Measurements from ENCODE around the gene ZNF736. TPM values are rescaled to one million over a fixed set of nuclear protein-coding genes. Genes with fewer than 3 reads are reported as not detected.

Gene ZNF736
- total RNA-seq, 1 donor from 2014 or later = not detected

GRCh38 chr7:64300641-64301405 is 12.9 kb upstream of the ZNF736 start:
- Mint-ChIP-seq H3K9me3 (peaks cover 20% of the 10 kb centered on the region), H3K27ac (no peak overlapping the region), H3K4me3 (no peak overlapping the region), H3K36me3 (no peaks in the 10 kb centered on the region), H3K4me1 (ENCODE audit: unreplicated experiment) (no peaks in the 10 kb centered on the region), H3K27me3 (no peaks in the 10 kb centered on the region)
- DNase-seq (ENCODE audit: extremely low spot score, unreplicated experiment) = peak; percentile 15
- TF ChIP-seq CTCF (conservative IDR thresholded peaks at IDR 0.05) = no peak

DNA sequence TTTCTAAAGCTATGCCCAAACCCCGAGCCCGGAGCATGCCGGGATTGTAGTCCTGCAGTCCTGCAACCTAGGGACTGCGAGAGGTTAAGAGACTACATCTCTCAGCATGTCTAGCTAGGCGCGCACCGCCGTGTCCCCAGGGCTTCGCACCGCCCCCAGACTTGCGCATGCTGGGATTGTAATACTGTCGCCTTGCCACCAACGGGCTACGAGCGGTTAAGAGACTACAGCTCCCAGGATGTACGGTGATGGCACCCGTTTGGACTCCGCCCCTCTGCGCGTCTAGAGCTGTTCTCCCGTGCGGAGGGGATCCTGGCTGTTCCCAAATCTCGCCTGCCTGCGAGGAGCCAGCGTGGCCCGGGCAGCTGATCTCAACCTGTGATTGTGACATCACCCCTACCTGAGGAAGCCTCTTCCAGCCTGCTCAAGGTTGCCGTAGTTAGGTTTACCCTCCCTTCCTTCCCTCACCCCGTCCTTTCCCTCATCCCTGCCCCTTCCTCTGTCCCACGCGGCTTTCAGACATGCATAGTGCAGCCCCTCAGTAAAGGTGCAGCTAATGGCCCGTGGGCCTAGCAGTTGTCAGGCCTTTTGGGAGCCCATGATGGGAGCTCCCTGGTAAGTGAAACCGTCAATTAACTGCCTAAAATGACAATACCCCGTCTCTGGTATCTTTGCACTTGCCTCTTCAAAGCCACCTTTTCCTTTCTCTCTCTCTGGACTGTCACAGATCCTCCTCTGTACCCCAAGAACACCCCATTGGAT is 6.3 kb upstream of the ZNF736 start:
- no peaks in the 10 kb centered on the region for H3K27me3 Mint-ChIP-seq
- H3K27ac Mint-ChIP-seq = no peak overlapping the region
- H3K4me1 Mint-ChIP-seq (ENCODE audit: unreplicated experiment) = no peaks in the 10 kb centered on the region
- no peaks in the 10 kb centered on the region for H3K9me3 Mint-ChIP-seq
- peak; percentile 52 for DNase-seq (ENCODE audit: extremely low spot score, unreplicated experiment)
- no peak overlapping the region for H3K4me3 Mint-ChIP-seq
- TF ChIP-seq CTCF (conservative IDR thresholded peaks at IDR 0.05) = no peak
- H3K36me3 Mint-ChIP-seq = no peaks in the 10 kb centered on the region

DNA sequence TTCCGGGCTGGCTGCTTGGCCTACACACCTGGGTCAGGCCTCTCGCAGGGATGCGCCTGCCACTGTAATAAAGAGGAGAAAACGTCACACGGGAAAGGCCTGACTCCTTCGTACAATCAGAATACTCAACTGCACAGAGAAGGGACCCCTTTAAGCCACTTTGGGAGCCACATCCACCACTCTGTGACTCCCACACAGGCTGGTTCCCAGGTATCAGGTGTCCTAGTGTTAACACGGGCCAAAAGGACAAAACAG is 5.8 kb upstream of the ZNF736 start:
- no peaks in the 10 kb centered on the region for H3K9me3 Mint-ChIP-seq
- no peak overlapping the region for H3K27ac Mint-ChIP-seq
- H3K4me1 Mint-ChIP-seq (ENCODE audit: unreplicated experiment) = no peaks in the 10 kb centered on the region
- DNase-seq (ENCODE audit: extremely low spot score, unreplicated experiment) = peak; percentile 13
- H3K36me3 Mint-ChIP-seq = no peaks in the 10 kb centered on the region
- H3K4me3 Mint-ChIP-seq = no peak overlapping the region
- TF ChIP-seq CTCF (conservative IDR thresholded peaks at IDR 0.05) = no peak
- no peaks in the 10 kb centered on the region for H3K27me3 Mint-ChIP-seq

DNA sequence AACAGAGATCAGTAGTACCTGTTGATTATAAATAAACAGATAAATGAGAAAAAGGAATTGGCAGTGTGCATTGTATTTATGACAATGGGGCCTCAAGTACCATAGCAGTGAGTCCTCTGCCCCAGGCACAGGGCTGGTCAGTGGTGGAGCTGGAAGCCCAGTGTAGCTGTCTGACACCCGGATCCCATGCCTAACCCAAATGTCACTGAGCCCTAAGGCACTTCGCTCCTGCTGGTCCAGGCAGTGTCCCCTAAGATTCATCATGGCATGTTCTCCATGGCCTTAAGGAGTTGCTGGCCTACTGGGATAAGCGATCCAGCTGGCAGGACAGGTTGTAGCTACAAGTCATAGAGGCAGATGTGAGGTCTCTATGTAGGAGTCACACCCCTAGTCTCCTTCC is 3.3 kb upstream of the ZNF736 start:
- H3K27me3 Mint-ChIP-seq = no peaks in the 10 kb centered on the region
- H3K36me3 Mint-ChIP-seq = no peaks in the 10 kb centered on the region
- no peaks in the 10 kb centered on the region for H3K4me1 Mint-ChIP-seq (ENCODE audit: unreplicated experiment)
- H3K27ac Mint-ChIP-seq = no peak overlapping the region
- no peak for TF ChIP-seq CTCF (conservative IDR thresholded peaks at IDR 0.05)
- H3K9me3 Mint-ChIP-seq = no peaks in the 10 kb centered on the region
- DNase-seq (ENCODE audit: extremely low spot score, unreplicated experiment) = no peak
- H3K4me3 Mint-ChIP-seq = no peak overlapping the region

- Mint-ChIP-seq H3K4me1 (ENCODE audit: unreplicated experiment) (no peaks in the 10 kb centered on the region), H3K27me3 (no peaks in the 10 kb centered on the region), H3K27ac (no peak overlapping the region), H3K4me3 (no peak overlapping the region), H3K9me3 (no peaks in the 10 kb centered on the region), H3K36me3 (no peaks in the 10 kb centered on the region)
- TF ChIP-seq CTCF (conservative IDR thresholded peaks at IDR 0.05) = no peak
- no peak for DNase-seq (ENCODE audit: extremely low spot score, unreplicated experiment)
Observed at GRCh38 chr7:64312826-64313225, 935 bp upstream of the ZNF736 start.
